Keratinocyte (primary cell): ENCODE data around the gene SLC25A36. TPM values are rescaled to one million over a fixed set of nuclear protein-coding genes. Genes with fewer than 3 reads are reported as not detected.

ENCODE experiments used
- DNase-seq: peaks from one replicate; pipeline ENCODE4 v3.0.0-alpha.2; 2011; ENCODE audit warnings: low read depth, missing footprints, low spot score
- FAIRE-seq: peaks from 2 replicates; lab custom pipeline; 2011; peaks lifted over from hg19 to GRCh38; lab: Jason Lieb, UNC
- H2AFZ ChIP-seq: 2 replicates; pipeline ENCODE4 v1.6.0; 2012; ENCODE audit warnings: low read length, control low read depth, inconsistent platforms; ENCODE audit not compliant: control insufficient read depth
- H3K27ac ChIP-seq: 2 replicates; pipeline ENCODE4 v1.5.1; 2011; ENCODE audit warnings: low read length; ENCODE audit not compliant: control insufficient read depth, insufficient read depth
- H3K27me3 ChIP-seq: 3 replicates; pipeline ENCODE4 v1.6.0; 2011; ENCODE audit warnings: low read length; ENCODE audit not compliant: control insufficient read depth, insufficient read depth; ENCODE audit errors: extremely low read depth
- H3K36me3 ChIP-seq, 2 experiments: 2 replicates in 1 of 2; 3 replicates in 1 of 2; pipeline ENCODE4 v1.5.1; 2011; ENCODE audit warnings: low read length in 2 of 2, mild to moderate bottlenecking in 1 of 2; ENCODE audit not compliant: control insufficient read depth in 2 of 2, insufficient read depth in 2 of 2; ENCODE audit errors: extremely low read depth in 1 of 2
- H3K4me1 ChIP-seq: 3 replicates; pipeline ENCODE4 v1.5.1; 2011; ENCODE audit warnings: low read length; ENCODE audit not compliant: control insufficient read depth, insufficient read depth; ENCODE audit errors: extremely low read depth
- H3K4me2 ChIP-seq: 3 replicates; pipeline ENCODE4 v1.6.0; 2011; ENCODE audit warnings: low read depth, low read length; ENCODE audit not compliant: control insufficient read depth, insufficient read depth; ENCODE audit errors: extremely low read depth
- H3K4me3 ChIP-seq, 3 experiments: fragments of 200-600 bp in 1 of 3; sonication (generic) in 1 of 3; 2 replicates in 2 of 3; 3 replicates in 1 of 3; pipeline ENCODE4 v1.5.1; 2011 to 2016; ENCODE audit warnings: low read length in 3 of 3, mild to moderate bottlenecking in 3 of 3, control low read depth in 2 of 3, inconsistent platforms in 1 of 3, low read depth in 1 of 3, mixed read lengths in 1 of 3, mixed run types in 1 of 3, moderate library complexity in 1 of 3; ENCODE audit not compliant: control insufficient read depth in 2 of 3, insufficient read depth in 2 of 3; ENCODE audit errors: extremely low read depth in 1 of 3
- H3K79me2 ChIP-seq: 2 replicates; pipeline ENCODE4 v1.6.0; 2012; ENCODE audit warnings: low read length; ENCODE audit not compliant: control insufficient read depth, insufficient read depth
- H3K9ac ChIP-seq: 3 replicates; pipeline ENCODE4 v1.6.0; 2011; ENCODE audit warnings: low read length; ENCODE audit not compliant: control insufficient read depth, insufficient read depth; ENCODE audit errors: extremely low read depth
- H3K9me1 ChIP-seq: 3 replicates; pipeline ENCODE4 v1.6.0; 2011; ENCODE audit warnings: low read length; ENCODE audit not compliant: control insufficient read depth, insufficient read depth; ENCODE audit errors: extremely low read depth
- H3K9me3 ChIP-seq: 2 replicates; pipeline ENCODE4 v1.5.1; 2012; ENCODE audit warnings: low read depth, low read length; ENCODE audit not compliant: control insufficient read depth
- H4K20me1 ChIP-seq: 3 replicates; pipeline ENCODE4 v1.6.0; 2011; ENCODE audit warnings: low read length; ENCODE audit not compliant: control insufficient read depth, insufficient read depth; ENCODE audit errors: extremely low read depth
- EZH2 ChIP-seq: IDR thresholded peaks from one replicate; pipeline ENCODE4 v1.6.1; 2012; ENCODE audit warnings: inconsistent platforms, mild to moderate bottlenecking, low read length, moderate library complexity
- dilution Hi-C: fragments of 300-500 bp; cut with MboI; formaldehyde crosslinking; loops from one replicate; pipeline ENCODE4 v1.7.0; 2020; ENCODE audit warnings: low sequenced_read_pairs; ENCODE audit not compliant: extremely low pct_ligation_motif_present
- polyA plus RNA-seq, 5 experiments: library from polyadenylated mRNA; depleted of rRNA in 3 of 5; stranded (reverse) in 3 of 5; stranded (forward) in 1 of 5; unstranded in 1 of 5; fragments of >200 nt; gene quantifications; 1 replicate in 1 of 5; 2 replicates in 3 of 5; 3 replicates in 1 of 5; pipeline versions ENCODE4 v1.2.1 to v1.2.3, GENCODE V29; 2011 to 2012; ENCODE audit warnings: missing spikeins in 2 of 5, low read depth in 1 of 5, low replicate concordance in 1 of 5
- TF ChIP-seq, protein P1 (sequence below), 3 experiments: IDR thresholded peaks in 1 of 3; conservative IDR thresholded peaks in 1 of 3; optimal IDR thresholded peaks in 1 of 3; 2 replicates in 2 of 3; 3 replicates in 1 of 3; pipeline versions ENCODE3 to v1.5.1; 2011; ENCODE audit warnings: low read length in 3 of 3, mild to moderate bottlenecking in 3 of 3, moderate library complexity in 2 of 3, control low read depth in 1 of 3, inconsistent platforms in 1 of 3; ENCODE audit not compliant: insufficient read depth in 2 of 3; ENCODE audit errors: extremely low read depth in 1 of 3

Gene SLC25A36
- polyA plus RNA-seq, 1 donor (not counting 4 experiments of a cell fraction or from before 2014, with no cell fraction given), result 69.2 TPM

DNA sequence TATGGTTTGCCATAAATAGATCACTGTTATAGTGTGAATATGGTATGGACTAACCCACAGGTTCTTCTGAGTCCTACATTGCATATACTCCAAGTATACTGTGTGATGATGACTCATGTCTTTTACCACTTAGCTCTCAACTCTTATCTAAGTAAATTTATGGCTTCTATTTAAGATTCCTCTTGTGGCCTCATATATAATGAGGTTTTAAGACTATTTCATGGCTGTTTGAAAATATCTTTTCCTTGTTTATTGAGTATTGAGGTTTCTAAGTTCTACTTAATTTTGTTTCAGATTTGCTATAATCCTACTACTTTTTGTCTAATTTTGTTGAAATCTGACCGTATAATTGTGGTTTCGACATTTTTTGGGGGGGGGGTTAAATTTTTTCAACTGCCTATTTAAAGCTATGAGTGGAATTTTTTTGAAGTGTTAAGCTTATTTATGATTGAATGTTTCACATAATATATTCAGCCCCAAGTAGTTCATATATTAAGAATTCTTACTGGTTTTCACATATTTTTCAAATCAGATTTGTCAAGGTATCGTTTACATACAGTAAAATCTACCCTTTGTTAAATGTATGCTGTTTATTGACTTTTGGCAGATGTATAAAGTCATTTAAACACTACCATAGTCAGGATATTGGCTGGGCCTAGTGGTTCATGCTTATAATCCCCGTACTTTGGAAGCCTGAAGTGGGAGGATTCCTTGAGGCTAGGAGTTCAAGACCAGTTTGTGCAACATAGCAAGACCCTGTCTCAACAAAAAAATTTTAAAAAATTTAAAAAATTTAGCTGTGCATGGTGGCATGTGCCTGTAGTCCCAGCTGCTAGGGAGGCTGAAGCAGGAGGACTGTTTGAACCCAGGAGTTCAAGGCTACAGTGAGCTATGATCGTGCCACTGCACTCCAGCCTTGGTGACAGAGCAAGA lies 11.7 kb downstream of the SLC25A36 start:
- no peaks in the 10 kb centered on the region for H3K4me1 ChIP-seq
- H3K27me3 ChIP-seq, result no peaks in the 10 kb centered on the region
- DNase-seq (no peak), FAIRE-seq (no peak)
- no peaks in the 10 kb centered on the region for H3K9me3 ChIP-seq
- no peak overlapping the region for H3K9ac ChIP-seq
- TF ChIP-seq, protein P1, sequence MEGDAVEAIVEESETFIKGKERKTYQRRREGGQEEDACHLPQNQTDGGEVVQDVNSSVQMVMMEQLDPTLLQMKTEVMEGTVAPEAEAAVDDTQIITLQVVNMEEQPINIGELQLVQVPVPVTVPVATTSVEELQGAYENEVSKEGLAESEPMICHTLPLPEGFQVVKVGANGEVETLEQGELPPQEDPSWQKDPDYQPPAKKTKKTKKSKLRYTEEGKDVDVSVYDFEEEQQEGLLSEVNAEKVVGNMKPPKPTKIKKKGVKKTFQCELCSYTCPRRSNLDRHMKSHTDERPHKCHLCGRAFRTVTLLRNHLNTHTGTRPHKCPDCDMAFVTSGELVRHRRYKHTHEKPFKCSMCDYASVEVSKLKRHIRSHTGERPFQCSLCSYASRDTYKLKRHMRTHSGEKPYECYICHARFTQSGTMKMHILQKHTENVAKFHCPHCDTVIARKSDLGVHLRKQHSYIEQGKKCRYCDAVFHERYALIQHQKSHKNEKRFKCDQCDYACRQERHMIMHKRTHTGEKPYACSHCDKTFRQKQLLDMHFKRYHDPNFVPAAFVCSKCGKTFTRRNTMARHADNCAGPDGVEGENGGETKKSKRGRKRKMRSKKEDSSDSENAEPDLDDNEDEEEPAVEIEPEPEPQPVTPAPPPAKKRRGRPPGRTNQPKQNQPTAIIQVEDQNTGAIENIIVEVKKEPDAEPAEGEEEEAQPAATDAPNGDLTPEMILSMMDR (optimal IDR thresholded peaks at IDR 0.05 in 1 of 3, IDR thresholded peaks at IDR 0.05 in 1 of 3, conservative IDR thresholded peaks at IDR 0.05 in 1 of 3; ENCODE audit: extremely low read depth in 1 of 3, insufficient read depth in 2 of 3, low read length in 3 of 3), result no peak
- no peak for TF ChIP-seq EZH2
- H3K9me1 ChIP-seq, result peaks cover 3% of the 10 kb centered on the region
- no peaks in the 10 kb centered on the region for H3K36me3 ChIP-seq
- H3K27ac ChIP-seq, result no peak overlapping the region
- no peak overlapping the region for H3K4me2 ChIP-seq
- no peaks in the 10 kb centered on the region for H4K20me1 ChIP-seq
- H2AFZ ChIP-seq, result no peak overlapping the region
- H3K4me3 ChIP-seq, result no peak overlapping the region
- peaks cover 88% of the 10 kb centered on the region for H3K79me2 ChIP-seq
- dilution Hi-C loops, result no loop called here

DNA sequence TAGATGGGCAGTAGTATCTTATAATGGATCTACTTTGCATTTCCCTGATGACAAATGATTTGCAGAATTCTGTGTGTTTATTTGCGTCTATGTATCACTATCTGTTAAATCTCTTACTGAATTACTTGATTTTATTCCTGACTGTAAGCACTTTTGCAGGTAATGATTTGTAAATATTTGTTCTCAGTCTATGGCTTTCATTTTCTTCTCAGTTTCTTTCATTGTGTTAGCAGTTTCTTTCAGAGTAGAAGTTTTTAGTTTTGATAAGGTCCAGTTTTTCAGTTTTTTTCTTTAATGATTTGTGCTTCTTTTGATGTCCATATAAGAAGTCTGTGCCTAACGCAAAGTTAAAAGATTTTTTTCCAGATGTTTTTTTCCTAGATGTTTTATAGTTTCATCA lies 12.9 kb downstream of the SLC25A36 start:
- Histone ChIP-seq H3K4me1 (no peaks in the 10 kb centered on the region), H3K79me2 (peaks cover 77% of the 10 kb centered on the region), H2AFZ (no peak overlapping the region), H3K9ac (no peak overlapping the region), H3K27ac (no peak overlapping the region), H3K4me3 (no peak overlapping the region), H3K36me3 (no peaks in the 10 kb centered on the region), H3K27me3 (no peaks in the 10 kb centered on the region), H3K9me1 (no peaks in the 10 kb centered on the region), H3K9me3 (no peaks in the 10 kb centered on the region), H3K4me2 (no peak overlapping the region), H4K20me1 (no peaks in the 10 kb centered on the region)
- dilution Hi-C loops, result no loop called here
- no peak for DNase-seq
- FAIRE-seq, result no peak
- TF ChIP-seq, protein P1 (optimal IDR thresholded peaks at IDR 0.05 in 1 of 3, IDR thresholded peaks at IDR 0.05 in 1 of 3, conservative IDR thresholded peaks at IDR 0.05 in 1 of 3; ENCODE audit: extremely low read depth in 1 of 3, insufficient read depth in 2 of 3, low read length in 3 of 3), result no peak
- no peak for TF ChIP-seq EZH2
